Measurements from ENCODE around the gene SUSD1. TPM values are rescaled to one million over a fixed set of nuclear protein-coding genes. Genes with fewer than 3 reads are reported as not detected.

The SUSD1 gene
- polyA plus RNA-seq, 1 of the 3 experiments (the other 2 are of a cell fraction) = 8.2 TPM

DNA sequence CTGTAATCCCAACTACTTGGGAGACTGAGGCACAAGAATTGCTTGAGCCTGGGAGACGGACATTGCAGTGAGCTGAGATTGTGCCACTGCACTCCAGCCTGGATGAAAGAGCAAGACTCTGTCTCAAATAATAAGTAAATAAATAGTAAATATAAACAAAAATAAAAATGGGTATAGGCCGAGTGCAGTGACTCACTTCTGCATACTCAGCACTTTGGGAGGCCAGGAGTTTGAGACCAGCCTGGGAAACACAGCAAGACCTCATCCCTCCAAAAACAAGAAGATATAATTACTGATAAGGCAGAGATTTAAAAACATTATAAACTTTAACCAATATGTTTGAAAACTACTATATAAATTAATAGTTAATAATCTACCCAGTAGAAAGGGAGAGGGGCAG is 37.8 kb upstream of the SUSD1 start:
- H3F3A ChIP-seq (replicated peaks; ENCODE audit: insufficient read depth) = peaks cover 22% of the 10 kb centered on the region
- no peak overlapping the region for H3K9ac ChIP-seq
- TF ChIP-seq, protein P1, sequence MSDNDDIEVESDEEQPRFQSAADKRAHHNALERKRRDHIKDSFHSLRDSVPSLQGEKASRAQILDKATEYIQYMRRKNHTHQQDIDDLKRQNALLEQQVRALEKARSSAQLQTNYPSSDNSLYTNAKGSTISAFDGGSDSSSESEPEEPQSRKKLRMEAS (IDR thresholded peaks at IDR 0.05; ENCODE audit: low read depth) = no peak
- H3K79me2 ChIP-seq (ENCODE audit: insufficient read depth) = no peaks in the 10 kb centered on the region
- H3K4me3 ChIP-seq (ENCODE audit: low read depth in 2 of 2, low read length in 1 of 2) = no peak overlapping the region
- POLR2A ChIA-PET = no interaction called here
- no peaks in the 10 kb centered on the region for H4K20me1 ChIP-seq (ENCODE audit: insufficient read depth)
- no peak overlapping the region for H2AFZ ChIP-seq (ENCODE audit: low read depth)
- H3K27ac ChIP-seq (ENCODE audit: low read depth in 2 of 2, low read length in 1 of 2) = no peak overlapping the region
- peaks cover 19 to 63% of the 10 kb centered on the region in 2 experiments for H3K36me3 ChIP-seq (replicated peaks in 1 of 2; ENCODE audit: control insufficient read depth in 1 of 2, insufficient read depth in 2 of 2, low read length in 1 of 2)
- no peaks in the 10 kb centered on the region for H3K9me2 ChIP-seq
- no peak overlapping the region for H3K4me2 ChIP-seq
- no peaks in the 10 kb centered on the region for H3K27me3 ChIP-seq (ENCODE audit: insufficient read depth)
- H3K9me3 ChIP-seq = peaks cover 5% of the 10 kb centered on the region; the same call in 1 of the 2 replicates
- no peak for DNase-seq
- no peaks in the 10 kb centered on the region for H3K4me1 ChIP-seq (ENCODE audit: control insufficient read depth in 1 of 2, insufficient read depth in 2 of 2, low read depth in 1 of 2, low read length in 1 of 2)
- CTCF ChIA-PET = no interaction called here
- WGBS (ENCODE audit: low lambda C conversion rate) = 92% methylated on average over 2 of the region's 2 CpGs

DNA sequence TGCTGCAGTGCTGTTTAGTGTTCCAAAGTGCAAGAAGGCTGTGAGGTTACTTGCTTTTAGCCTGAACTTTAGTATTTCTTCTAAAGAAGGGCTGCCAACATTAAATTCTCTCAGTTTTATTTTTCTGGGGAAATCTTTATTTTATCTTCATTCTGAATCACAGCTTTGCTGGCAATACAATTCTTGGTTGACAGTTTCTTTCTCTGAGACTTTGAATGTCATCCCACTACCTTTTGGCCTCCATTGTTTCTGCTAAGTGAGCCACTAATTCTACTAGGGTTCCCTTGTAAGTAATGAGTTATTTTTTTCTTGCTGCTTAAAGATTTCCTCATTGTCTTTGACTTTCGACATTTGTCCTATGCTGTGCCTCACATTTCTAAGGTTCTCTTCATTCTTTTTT is 32.4 kb upstream of the SUSD1 start:
- ChIA-PET CTCF (interaction anchor here (0.6 kb wide), 1 partner anchor 87 kb away, joined by 3 read pairs; no protein-coding TSS in a partner anchor), POLR2A (no interaction called here)
- H3F3A ChIP-seq (replicated peaks; ENCODE audit: insufficient read depth) = peaks cover 12% of the 10 kb centered on the region
- no peak overlapping the region for H3K9ac ChIP-seq
- peaks cover 13% of the 10 kb centered on the region; the same call in 1 of the 2 replicates for H3K9me3 ChIP-seq
- H2AFZ ChIP-seq (ENCODE audit: low read depth) = no peak overlapping the region
- no peaks in the 10 kb centered on the region for H4K20me1 ChIP-seq (ENCODE audit: insufficient read depth)
- no peak overlapping the region for H3K4me3 ChIP-seq (ENCODE audit: low read depth in 2 of 2, low read length in 1 of 2)
- WGBS (ENCODE audit: low lambda C conversion rate) = 98% methylated on average over 1 of the region's 1 CpG
- no peak overlapping the region for H3K27ac ChIP-seq (ENCODE audit: low read depth in 2 of 2, low read length in 1 of 2)
- no peaks in the 10 kb centered on the region for H3K79me2 ChIP-seq (ENCODE audit: insufficient read depth)
- DNase-seq = no peak
- no peak for TF ChIP-seq EZH2phosphoT487 (IDR thresholded peaks at IDR 0.05; ENCODE audit: borderline replicate concordance, low read depth)
- TF ChIP-seq, protein P2, sequence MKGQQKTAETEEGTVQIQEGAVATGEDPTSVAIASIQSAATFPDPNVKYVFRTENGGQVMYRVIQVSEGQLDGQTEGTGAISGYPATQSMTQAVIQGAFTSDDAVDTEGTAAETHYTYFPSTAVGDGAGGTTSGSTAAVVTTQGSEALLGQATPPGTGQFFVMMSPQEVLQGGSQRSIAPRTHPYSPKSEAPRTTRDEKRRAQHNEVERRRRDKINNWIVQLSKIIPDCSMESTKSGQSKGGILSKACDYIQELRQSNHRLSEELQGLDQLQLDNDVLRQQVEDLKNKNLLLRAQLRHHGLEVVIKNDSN (IDR thresholded peaks at IDR 0.05; ENCODE audit: borderline replicate concordance, low read depth) = no peak
- no peaks in the 10 kb centered on the region for H3K4me1 ChIP-seq (ENCODE audit: control insufficient read depth in 1 of 2, insufficient read depth in 2 of 2, low read depth in 1 of 2, low read length in 1 of 2)
- H3K36me3 ChIP-seq (replicated peaks in 1 of 2; ENCODE audit: control insufficient read depth in 1 of 2, insufficient read depth in 2 of 2, low read length in 1 of 2) = peaks cover 17 to 85% of the 10 kb centered on the region in 2 experiments
- H3K4me2 ChIP-seq = no peak overlapping the region
- H3K27me3 ChIP-seq (ENCODE audit: insufficient read depth) = no peaks in the 10 kb centered on the region
- H3K9me2 ChIP-seq = no peaks in the 10 kb centered on the region

DNA sequence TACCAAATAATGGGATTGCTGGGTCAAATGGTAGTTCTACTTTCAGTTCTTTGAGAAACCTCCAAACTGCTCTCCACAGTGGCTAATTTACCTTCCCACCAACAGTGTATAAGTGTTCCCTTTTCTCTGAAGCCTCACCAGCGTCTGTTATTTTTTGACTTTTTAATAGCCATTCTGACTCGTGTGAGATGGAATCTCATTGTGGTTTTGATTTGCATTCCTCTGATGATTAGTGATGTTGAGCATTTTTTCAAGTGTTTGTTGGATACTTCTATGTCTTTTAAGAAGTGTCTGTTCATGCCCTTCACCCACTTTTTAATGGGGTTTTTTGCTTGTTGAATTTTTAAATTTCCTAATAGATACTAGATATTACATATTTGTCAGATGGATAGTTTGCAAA is 28.4 kb upstream of the SUSD1 start:
- Histone ChIP-seq H4K20me1 (ENCODE audit: insufficient read depth) (no peaks in the 10 kb centered on the region), H3K4me1 (ENCODE audit: control insufficient read depth in 1 of 2, insufficient read depth in 2 of 2, low read depth in 1 of 2, low read length in 1 of 2) (no peaks in the 10 kb centered on the region), H3K27me3 (ENCODE audit: insufficient read depth) (no peaks in the 10 kb centered on the region), H3F3A (replicated peaks; ENCODE audit: insufficient read depth) (peaks cover 8% of the 10 kb centered on the region), H3K4me3 (ENCODE audit: low read depth in 2 of 2, low read length in 1 of 2) (no peak overlapping the region), H3K9me3 (peaks cover 13% of the 10 kb centered on the region; the same call in 1 of the 2 replicates), H3K27ac (ENCODE audit: low read depth in 2 of 2, low read length in 1 of 2) (no peak overlapping the region), H2AFZ (ENCODE audit: low read depth) (no peak overlapping the region), H3K9ac (no peak overlapping the region), H3K79me2 (ENCODE audit: insufficient read depth) (no peaks in the 10 kb centered on the region), H3K9me2 (no peaks in the 10 kb centered on the region), H3K36me3 (replicated peaks in 1 of 2; ENCODE audit: control insufficient read depth in 1 of 2, insufficient read depth in 2 of 2, low read length in 1 of 2) (peaks cover 8 to 50% of the 10 kb centered on the region in 2 experiments), H3K4me2 (no peak overlapping the region)
- DNase-seq = no peak
- TF ChIP-seq FOSL2 (IDR thresholded peaks at IDR 0.05; ENCODE audit: borderline replicate concordance, low read depth) (peak; percentile 37; the same call in 1 of the 2 replicates), MEF2A (IDR thresholded peaks at IDR 0.05; ENCODE audit: borderline replicate concordance, low read depth) (no peak)
- WGBS (ENCODE audit: low lambda C conversion rate) = 23% methylated on average over 2 of the region's 2 CpGs
- CTCF ChIA-PET = interaction anchor here (0.7 kb wide), 1 partner anchor 118 kb away, joined by 3 read pairs; no protein-coding TSS in a partner anchor
- POLR2A ChIA-PET = interaction anchor here (0.6 kb wide), 1 partner anchor 24 kb away, joined by 4 read pairs; no protein-coding TSS in a partner anchor

All from SK-N-SH (cell line).